GM23338 (cell line): ENCODE measurements around the gene VPREB3. TPM values are rescaled to one million over a fixed set of nuclear protein-coding genes. Genes with fewer than 3 reads are reported as not detected.

ENCODE experiments used
- ATAC-seq: fragments of 200-7000 bp; cut with Tn5 transposase; 3 replicates; pipeline ENCODE4 v1.9.1; 2020
- DNase-seq: peaks from one replicate; pipeline ENCODE4 v3.0.0-alpha.2; 2015; ENCODE audit warnings: low spot score
- H2AFZ ChIP-seq: fragments of 200-600 bp; sonication (generic); 2 replicates; pipeline ENCODE4 v1.8.0; 2016; ENCODE audit warnings: antibody characterized with exemption, mild to moderate bottlenecking, moderate library complexity
- H3F3A ChIP-seq: fragments of 200-600 bp; sonication (generic); replicated peaks from 2 replicates; pipeline ENCODE4 v1.8.0; 2017; ENCODE audit warnings: antibody characterized with exemption, mixed run types, low read depth
- H3K27ac ChIP-seq: fragments of 200-600 bp; sonication (generic); 2 replicates; pipeline ENCODE4 v1.6.1; 2016; ENCODE audit warnings: low read depth
- H3K27me3 ChIP-seq: fragments of 200-600 bp; sonication (generic); 2 replicates; pipeline ENCODE4 v1.8.0; 2016; ENCODE audit warnings: mild to moderate bottlenecking, mixed run types, moderate library complexity; ENCODE audit not compliant: insufficient read depth
- H3K36me3 ChIP-seq: fragments of 200-600 bp; sonication (generic); 2 replicates; pipeline ENCODE4 v1.8.0; 2016; ENCODE audit warnings: mild to moderate bottlenecking; ENCODE audit not compliant: insufficient read depth
- H3K4me1 ChIP-seq: fragments of 200-600 bp; sonication (generic); 2 replicates; pipeline ENCODE4 v1.8.0; 2016; ENCODE audit warnings: mild to moderate bottlenecking, moderate library complexity; ENCODE audit not compliant: insufficient read depth
- H3K4me2 ChIP-seq: fragments of 200-600 bp; sonication (generic); 2 replicates; pipeline ENCODE4 v1.7.1; 2017; ENCODE audit warnings: mixed run types
- H3K4me3 ChIP-seq: fragments of 200-600 bp; sonication (generic); 2 replicates; pipeline ENCODE4 v1.6.1; 2016; ENCODE audit warnings: mixed run types
- H3K79me2 ChIP-seq: fragments of 200-600 bp; sonication (generic); replicated peaks from 2 replicates; pipeline ENCODE4 v1.8.0; 2017; ENCODE audit warnings: mild to moderate bottlenecking; ENCODE audit not compliant: insufficient read depth
- H3K9me2 ChIP-seq: fragments of 200-600 bp; sonication (generic); 2 replicates; pipeline ENCODE4 v1.8.0; 2017; ENCODE audit not compliant: insufficient read depth
- H4K20me1 ChIP-seq: fragments of 200-600 bp; sonication (generic); replicated peaks from 2 replicates; pipeline ENCODE4 v1.8.0; 2017; ENCODE audit warnings: mild to moderate bottlenecking; ENCODE audit not compliant: insufficient read depth
- H3K27ac Mint-ChIP-seq: 2 replicates; pipeline ENCODE4 v1.8.0; 2020; ENCODE audit warnings: inconsistent platforms, mild to moderate bottlenecking, moderate library complexity, mixed read lengths
- H3K27me3 Mint-ChIP-seq: 3 replicates; pipeline ENCODE4 v1.8.0; 2022; ENCODE audit warnings: low read depth, mild to moderate bottlenecking, moderate library complexity, mixed read lengths, inconsistent platforms; ENCODE audit not compliant: insufficient read depth, poor library complexity
- H3K36me3 Mint-ChIP-seq: 3 replicates; pipeline ENCODE4 v1.8.0; 2021; ENCODE audit warnings: low read depth, mild to moderate bottlenecking, inconsistent platforms, moderate library complexity, mixed read lengths
- H3K4me1 Mint-ChIP-seq: 3 replicates; pipeline ENCODE4 v1.8.0; 2020; ENCODE audit warnings: mild to moderate bottlenecking, inconsistent platforms, mixed read lengths
- H3K4me3 Mint-ChIP-seq: 3 replicates; pipeline ENCODE4 v1.8.0; 2021; ENCODE audit warnings: moderate library complexity, mild to moderate bottlenecking, inconsistent platforms, mixed read lengths
- H3K9me3 Mint-ChIP-seq: 3 replicates; pipeline ENCODE4 v1.8.0; 2020; ENCODE audit warnings: moderate library complexity, mild to moderate bottlenecking, inconsistent platforms, mixed read lengths
- CREB1 ChIP-seq: fragments of 250-450 bp; sonication (Bioruptor Pico); IDR thresholded peaks from 2 replicates; pipeline ENCODE4 v1.5.0; 2020; ENCODE audit warnings: low read depth, mild to moderate bottlenecking, moderate library complexity
- EZH2 ChIP-seq: fragments of 200-600 bp; sonication (generic); IDR thresholded peaks from one replicate; pipeline ENCODE4 v1.8.0; 2017; ENCODE audit warnings: antibody characterized with exemption, mild to moderate bottlenecking, low read depth; ENCODE audit not compliant: unreplicated experiment
- EZH2phosphoT487 ChIP-seq: fragments of 200-600 bp; sonication (generic); IDR thresholded peaks from one replicate; pipeline ENCODE4 v1.8.1; 2018; ENCODE audit warnings: antibody characterized with exemption; ENCODE audit not compliant: unreplicated experiment
- JUNB ChIP-seq: IDR thresholded peaks from one replicate; pipeline ENCODE4 v1.6.1; 2016; ENCODE audit warnings: antibody characterized with exemption; ENCODE audit not compliant: unreplicated experiment
- NANOG ChIP-seq: IDR thresholded peaks from 2 replicates; pipeline ENCODE4 v1.6.1; 2016; ENCODE audit warnings: antibody characterized with exemption, borderline replicate concordance
- POLR2AphosphoS5 ChIP-seq: IDR thresholded peaks from 2 replicates; pipeline ENCODE4 v1.6.1; 2016; ENCODE audit warnings: antibody characterized with exemption, low read depth
- STAT1 ChIP-seq: IDR thresholded peaks from one replicate; pipeline ENCODE4 v1.6.1; 2016; ENCODE audit warnings: antibody characterized with exemption; ENCODE audit not compliant: unreplicated experiment
- ZNF114 ChIP-seq: fragments of 250-450 bp; sonication (Bioruptor Pico); IDR thresholded peaks from 2 replicates; pipeline ENCODE4 v1.5.0; 2020; ENCODE audit warnings: mild to moderate bottlenecking, moderate library complexity
- ZNF331 ChIP-seq: fragments of 250-450 bp; sonication (Bioruptor Pico); IDR thresholded peaks from 2 replicates; pipeline ENCODE4 v1.5.0; 2020; ENCODE audit warnings: low read depth, mild to moderate bottlenecking, moderate library complexity
- polyA plus RNA-seq: library from polyadenylated mRNA; unstranded; fragments of >200 nt; fragmentation: Nextera tagmentation; extraction: Ambion mirVana; gene quantifications from 2 replicates; pipeline ENCODE4 v1.2.1, GENCODE V29; 2016
- total RNA-seq: library from RNA; depleted of rRNA; stranded (reverse); fragments of >200 nt; shearing (Covaris generic); gene quantifications from 2 replicates; pipeline ENCODE4 v1.2.3, GENCODE V29; 2014
- TF ChIP-seq, protein P1 (sequence below): fragments of 250-450 bp; sonication (Bioruptor Pico); IDR thresholded peaks from 2 replicates; pipeline ENCODE4 v1.5.0; 2020; ENCODE audit warnings: mild to moderate bottlenecking, moderate library complexity
- TF ChIP-seq, protein P2 (sequence below): IDR thresholded peaks from one replicate; pipeline ENCODE4 v1.6.1; 2018; ENCODE audit warnings: antibody characterized with exemption; ENCODE audit not compliant: unreplicated experiment
- TF ChIP-seq, protein P3 (sequence below): IDR thresholded peaks from 2 replicates; pipeline ENCODE4 v1.6.1; 2016; ENCODE audit warnings: antibody characterized with exemption
- TF ChIP-seq, protein P4 (sequence below), 2 experiments: fragments of 200-600 bp in 1 of 2; sonication (generic) in 1 of 2; conservative IDR thresholded peaks; 2 replicates each; pipeline versions ENCODE4 v1.5.1 to v1.6.1; 2016 to 2017; ENCODE audit warnings: antibody characterized with exemption in 2 of 2, low read depth in 2 of 2, mild to moderate bottlenecking in 2 of 2, moderate library complexity in 1 of 2

VPREB3 gene
- total and polyA plus RNA-seq, 2 experiments from 2014 or later, result 1.1 TPM; not detected in 1

- Histone ChIP-seq H3K4me2 (no peak overlapping the region), H2AFZ (no peak overlapping the region), H3K4me1 (peaks cover 7% of the 10 kb centered on the region; the same call in 1 of the 2 replicates), H3K27ac (no peak overlapping the region), H3K27me3 (no peaks in the 10 kb centered on the region), H3K4me3 (no peak overlapping the region), H3F3A (0 out of 2 replicates have a peak, but pooled peaks cover 3% of the 10 kb centered on the region), H3K9me2 (no peaks in the 10 kb centered on the region), H4K20me1 (peaks cover 13% of the 10 kb centered on the region), H3K36me3 (peaks cover 22% of the 10 kb centered on the region), H3K79me2 (peaks cover 10% of the 10 kb centered on the region)
- ATAC-seq (no peak), DNase-seq (no peak)
- Mint-ChIP-seq H3K36me3 (peaks cover 40% of the 10 kb centered on the region), H3K9me3 (no peaks in the 10 kb centered on the region), H3K27ac (no peak overlapping the region), H3K27me3 (no peaks in the 10 kb centered on the region), H3K4me1 (peaks cover 4% of the 10 kb centered on the region; the same call in 2 of the 3 replicates), H3K4me3 (no peak overlapping the region)
- TF ChIP-seq EZH2, result no peak
- TF ChIP-seq, protein P1, sequence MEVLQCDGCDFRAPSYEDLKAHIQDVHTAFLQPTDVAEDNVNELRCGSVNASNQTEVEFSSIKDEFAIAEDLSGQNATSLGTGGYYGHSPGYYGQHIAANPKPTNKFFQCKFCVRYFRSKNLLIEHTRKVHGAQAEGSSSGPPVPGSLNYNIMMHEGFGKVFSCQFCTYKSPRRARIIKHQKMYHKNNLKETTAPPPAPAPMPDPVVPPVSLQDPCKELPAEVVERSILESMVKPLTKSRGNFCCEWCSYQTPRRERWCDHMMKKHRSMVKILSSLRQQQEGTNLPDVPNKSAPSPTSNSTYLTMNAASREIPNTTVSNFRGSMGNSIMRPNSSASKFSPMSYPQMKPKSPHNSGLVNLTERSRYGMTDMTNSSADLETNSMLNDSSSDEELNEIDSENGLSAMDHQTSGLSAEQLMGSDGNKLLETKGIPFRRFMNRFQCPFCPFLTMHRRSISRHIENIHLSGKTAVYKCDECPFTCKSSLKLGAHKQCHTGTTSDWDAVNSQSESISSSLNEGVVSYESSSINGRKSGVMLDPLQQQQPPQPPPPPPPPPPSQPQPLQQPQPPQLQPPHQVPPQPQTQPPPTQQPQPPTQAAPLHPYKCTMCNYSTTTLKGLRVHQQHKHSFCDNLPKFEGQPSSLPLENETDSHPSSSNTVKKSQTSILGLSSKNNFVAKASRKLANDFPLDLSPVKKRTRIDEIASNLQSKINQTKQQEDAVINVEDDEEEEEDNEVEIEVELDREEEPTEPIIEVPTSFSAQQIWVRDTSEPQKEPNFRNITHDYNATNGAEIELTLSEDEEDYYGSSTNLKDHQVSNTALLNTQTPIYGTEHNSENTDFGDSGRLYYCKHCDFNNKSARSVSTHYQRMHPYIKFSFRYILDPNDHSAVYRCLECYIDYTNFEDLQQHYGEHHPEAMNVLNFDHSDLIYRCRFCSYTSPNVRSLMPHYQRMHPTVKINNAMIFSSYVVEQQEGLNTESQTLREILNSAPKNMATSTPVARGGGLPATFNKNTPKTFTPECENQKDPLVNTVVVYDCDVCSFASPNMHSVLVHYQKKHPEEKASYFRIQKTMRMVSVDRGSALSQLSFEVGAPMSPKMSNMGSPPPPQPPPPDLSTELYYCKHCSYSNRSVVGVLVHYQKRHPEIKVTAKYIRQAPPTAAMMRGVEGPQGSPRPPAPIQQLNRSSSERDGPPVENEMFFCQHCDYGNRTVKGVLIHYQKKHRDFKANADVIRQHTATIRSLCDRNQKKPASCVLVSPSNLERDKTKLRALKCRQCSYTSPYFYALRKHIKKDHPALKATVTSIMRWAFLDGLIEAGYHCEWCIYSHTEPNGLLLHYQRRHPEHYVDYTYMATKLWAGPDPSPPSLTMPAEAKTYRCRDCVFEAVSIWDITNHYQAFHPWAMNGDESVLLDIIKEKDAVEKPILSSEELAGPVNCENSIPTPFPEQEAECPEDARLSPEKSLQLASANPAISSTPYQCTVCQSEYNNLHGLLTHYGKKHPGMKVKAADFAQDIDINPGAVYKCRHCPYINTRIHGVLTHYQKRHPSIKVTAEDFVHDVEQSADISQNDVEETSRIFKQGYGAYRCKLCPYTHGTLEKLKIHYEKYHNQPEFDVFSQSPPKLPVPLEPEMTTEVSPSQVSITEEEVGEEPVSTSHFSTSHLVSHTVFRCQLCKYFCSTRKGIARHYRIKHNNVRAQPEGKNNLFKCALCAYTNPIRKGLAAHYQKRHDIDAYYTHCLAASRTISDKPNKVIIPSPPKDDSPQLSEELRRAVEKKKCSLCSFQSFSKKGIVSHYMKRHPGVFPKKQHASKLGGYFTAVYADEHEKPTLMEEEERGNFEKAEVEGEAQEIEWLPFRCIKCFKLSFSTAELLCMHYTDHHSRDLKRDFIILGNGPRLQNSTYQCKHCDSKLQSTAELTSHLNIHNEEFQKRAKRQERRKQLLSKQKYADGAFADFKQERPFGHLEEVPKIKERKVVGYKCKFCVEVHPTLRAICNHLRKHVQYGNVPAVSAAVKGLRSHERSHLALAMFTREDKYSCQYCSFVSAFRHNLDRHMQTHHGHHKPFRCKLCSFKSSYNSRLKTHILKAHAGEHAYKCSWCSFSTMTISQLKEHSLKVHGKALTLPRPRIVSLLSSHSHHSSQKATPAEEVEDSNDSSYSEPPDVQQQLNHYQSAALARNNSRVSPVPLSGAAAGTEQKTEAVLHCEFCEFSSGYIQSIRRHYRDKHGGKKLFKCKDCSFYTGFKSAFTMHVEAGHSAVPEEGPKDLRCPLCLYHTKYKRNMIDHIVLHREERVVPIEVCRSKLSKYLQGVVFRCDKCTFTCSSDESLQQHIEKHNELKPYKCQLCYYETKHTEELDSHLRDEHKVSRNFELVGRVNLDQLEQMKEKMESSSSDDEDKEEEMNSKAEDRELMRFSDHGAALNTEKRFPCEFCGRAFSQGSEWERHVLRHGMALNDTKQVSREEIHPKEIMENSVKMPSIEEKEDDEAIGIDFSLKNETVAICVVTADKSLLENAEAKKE (CRISPR knock-in tag), result no peak
- TF ChIP-seq ZNF331, result no peak
- TF ChIP-seq EZH2phosphoT487, result no peak
- TF ChIP-seq CREB1 (CRISPR knock-in tag), result no peak
- TF ChIP-seq NANOG, result no peak
- TF ChIP-seq STAT1, result no peak
- TF ChIP-seq, protein P2, sequence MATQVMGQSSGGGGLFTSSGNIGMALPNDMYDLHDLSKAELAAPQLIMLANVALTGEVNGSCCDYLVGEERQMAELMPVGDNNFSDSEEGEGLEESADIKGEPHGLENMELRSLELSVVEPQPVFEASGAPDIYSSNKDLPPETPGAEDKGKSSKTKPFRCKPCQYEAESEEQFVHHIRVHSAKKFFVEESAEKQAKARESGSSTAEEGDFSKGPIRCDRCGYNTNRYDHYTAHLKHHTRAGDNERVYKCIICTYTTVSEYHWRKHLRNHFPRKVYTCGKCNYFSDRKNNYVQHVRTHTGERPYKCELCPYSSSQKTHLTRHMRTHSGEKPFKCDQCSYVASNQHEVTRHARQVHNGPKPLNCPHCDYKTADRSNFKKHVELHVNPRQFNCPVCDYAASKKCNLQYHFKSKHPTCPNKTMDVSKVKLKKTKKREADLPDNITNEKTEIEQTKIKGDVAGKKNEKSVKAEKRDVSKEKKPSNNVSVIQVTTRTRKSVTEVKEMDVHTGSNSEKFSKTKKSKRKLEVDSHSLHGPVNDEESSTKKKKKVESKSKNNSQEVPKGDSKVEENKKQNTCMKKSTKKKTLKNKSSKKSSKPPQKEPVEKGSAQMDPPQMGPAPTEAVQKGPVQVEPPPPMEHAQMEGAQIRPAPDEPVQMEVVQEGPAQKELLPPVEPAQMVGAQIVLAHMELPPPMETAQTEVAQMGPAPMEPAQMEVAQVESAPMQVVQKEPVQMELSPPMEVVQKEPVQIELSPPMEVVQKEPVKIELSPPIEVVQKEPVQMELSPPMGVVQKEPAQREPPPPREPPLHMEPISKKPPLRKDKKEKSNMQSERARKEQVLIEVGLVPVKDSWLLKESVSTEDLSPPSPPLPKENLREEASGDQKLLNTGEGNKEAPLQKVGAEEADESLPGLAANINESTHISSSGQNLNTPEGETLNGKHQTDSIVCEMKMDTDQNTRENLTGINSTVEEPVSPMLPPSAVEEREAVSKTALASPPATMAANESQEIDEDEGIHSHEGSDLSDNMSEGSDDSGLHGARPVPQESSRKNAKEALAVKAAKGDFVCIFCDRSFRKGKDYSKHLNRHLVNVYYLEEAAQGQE, result no peak
- TF ChIP-seq, protein P3, sequence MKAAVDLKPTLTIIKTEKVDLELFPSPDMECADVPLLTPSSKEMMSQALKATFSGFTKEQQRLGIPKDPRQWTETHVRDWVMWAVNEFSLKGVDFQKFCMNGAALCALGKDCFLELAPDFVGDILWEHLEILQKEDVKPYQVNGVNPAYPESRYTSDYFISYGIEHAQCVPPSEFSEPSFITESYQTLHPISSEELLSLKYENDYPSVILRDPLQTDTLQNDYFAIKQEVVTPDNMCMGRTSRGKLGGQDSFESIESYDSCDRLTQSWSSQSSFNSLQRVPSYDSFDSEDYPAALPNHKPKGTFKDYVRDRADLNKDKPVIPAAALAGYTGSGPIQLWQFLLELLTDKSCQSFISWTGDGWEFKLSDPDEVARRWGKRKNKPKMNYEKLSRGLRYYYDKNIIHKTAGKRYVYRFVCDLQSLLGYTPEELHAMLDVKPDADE, result no peak
- TF ChIP-seq POLR2AphosphoS5, result no peak
- no peak for TF ChIP-seq JUNB
- TF ChIP-seq ZNF114 (CRISPR knock-in tag), result no peak
- TF ChIP-seq, protein P4, sequence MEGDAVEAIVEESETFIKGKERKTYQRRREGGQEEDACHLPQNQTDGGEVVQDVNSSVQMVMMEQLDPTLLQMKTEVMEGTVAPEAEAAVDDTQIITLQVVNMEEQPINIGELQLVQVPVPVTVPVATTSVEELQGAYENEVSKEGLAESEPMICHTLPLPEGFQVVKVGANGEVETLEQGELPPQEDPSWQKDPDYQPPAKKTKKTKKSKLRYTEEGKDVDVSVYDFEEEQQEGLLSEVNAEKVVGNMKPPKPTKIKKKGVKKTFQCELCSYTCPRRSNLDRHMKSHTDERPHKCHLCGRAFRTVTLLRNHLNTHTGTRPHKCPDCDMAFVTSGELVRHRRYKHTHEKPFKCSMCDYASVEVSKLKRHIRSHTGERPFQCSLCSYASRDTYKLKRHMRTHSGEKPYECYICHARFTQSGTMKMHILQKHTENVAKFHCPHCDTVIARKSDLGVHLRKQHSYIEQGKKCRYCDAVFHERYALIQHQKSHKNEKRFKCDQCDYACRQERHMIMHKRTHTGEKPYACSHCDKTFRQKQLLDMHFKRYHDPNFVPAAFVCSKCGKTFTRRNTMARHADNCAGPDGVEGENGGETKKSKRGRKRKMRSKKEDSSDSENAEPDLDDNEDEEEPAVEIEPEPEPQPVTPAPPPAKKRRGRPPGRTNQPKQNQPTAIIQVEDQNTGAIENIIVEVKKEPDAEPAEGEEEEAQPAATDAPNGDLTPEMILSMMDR (conservative IDR thresholded peaks at IDR 0.05; ENCODE audit: low read depth in 2 of 2), result no peak
These were observed 40.3 kb downstream of the VPREB3 start for GRCh38 chr22:23713696-23714595.
